ENCODE measurements around the gene NPAS4. TPM values are rescaled to one million over a fixed set of nuclear protein-coding genes. Genes with fewer than 3 reads are reported as not detected.

Gene NPAS4
- total RNA-seq, 1 experiment from 2014 or later = 0.79 TPM

- ChIA-PET POLR2A (interaction anchor here (0.7 to 2.8 kb wide), 2 partner anchors 10 to 12 kb away, joined by 7 to 8 read pairs; partner anchors contain the start of gene DPP3), CTCF (interaction anchor here (1.4 to 2.9 kb wide), 6 partner anchors 9 to 81 kb away, joined by 3 to 13 read pairs (median 10); partner anchors contain the start of genes DPP3 and MRPL11)
- no peak for TF ChIP-seq ZNF425 (CRISPR knock-in tag; conservative IDR thresholded peaks at IDR 0.05)
- no peak for TF ChIP-seq PREB (CRISPR knock-in tag; IDR thresholded peaks at IDR 0.05; ENCODE audit: borderline replicate concordance)
- TF ChIP-seq ZNF423 (CRISPR knock-in tag; IDR thresholded peaks at IDR 0.05) = no peak
- TF ChIP-seq FOXJ3 (CRISPR knock-in tag; IDR thresholded peaks at IDR 0.05; ENCODE audit: borderline replicate concordance) = no peak
- no peak for TF ChIP-seq FOXP1 (CRISPR knock-in tag; IDR thresholded peaks at IDR 0.05; ENCODE audit: borderline replicate concordance)
- TF ChIP-seq JUN (CRISPR knock-in tag; IDR thresholded peaks at IDR 0.05) = no peak
- TF ChIP-seq ZNF219 (CRISPR knock-in tag; IDR thresholded peaks at IDR 0.05; ENCODE audit: borderline replicate concordance) = no peak
- TF ChIP-seq, protein P1, sequence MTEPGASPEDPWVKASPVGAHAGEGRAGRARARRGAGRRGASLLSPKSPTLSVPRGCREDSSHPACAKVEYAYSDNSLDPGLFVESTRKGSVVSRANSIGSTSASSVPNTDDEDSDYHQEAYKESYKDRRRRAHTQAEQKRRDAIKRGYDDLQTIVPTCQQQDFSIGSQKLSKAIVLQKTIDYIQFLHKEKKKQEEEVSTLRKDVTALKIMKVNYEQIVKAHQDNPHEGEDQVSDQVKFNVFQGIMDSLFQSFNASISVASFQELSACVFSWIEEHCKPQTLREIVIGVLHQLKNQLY (CRISPR knock-in tag; IDR thresholded peaks at IDR 0.05) = no peak
- no peak for TF ChIP-seq ATF1 (CRISPR knock-in tag; IDR thresholded peaks at IDR 0.05)
- no peak for TF ChIP-seq NR2C2 (CRISPR knock-in tag; IDR thresholded peaks at IDR 0.05)
- Mint-ChIP-seq H3K4me3 (peak overlapping the region; percentile 33; the same call in 1 of the 2 replicates), H3K9me3 (no peaks in the 10 kb centered on the region), H3K27ac (peak overlapping the region; percentile 81; the same call in 1 of the 2 replicates), H3K36me3 (peaks cover 2% of the 10 kb centered on the region; the same call in 1 of the 2 replicates), H3K4me1 (peaks cover 38% of the 10 kb centered on the region), H3K27me3 (ENCODE audit: low read depth) (no peaks in the 10 kb centered on the region; the same call in 1 of the 2 replicates)
- ATAC-seq = no peak
- DNase-seq (ENCODE audit: low spot score) = no peak
Measured at GRCh38 chr11:66470015-66470414, 49.2 kb downstream of the NPAS4 start.

GRCh38 chr11:66471142-66471541 lies 50.3 kb downstream of the NPAS4 start:
- Mint-ChIP-seq H3K36me3 (peaks cover 2% of the 10 kb centered on the region; the same call in 1 of the 2 replicates), H3K4me3 (no peak overlapping the region), H3K9me3 (no peaks in the 10 kb centered on the region), H3K4me1 (peaks cover 27% of the 10 kb centered on the region), H3K27ac (no peak overlapping the region), H3K27me3 (ENCODE audit: low read depth) (no peaks in the 10 kb centered on the region; the same call in 1 of the 2 replicates)
- ATAC-seq (no peak), DNase-seq (ENCODE audit: low spot score) (no peak)
- POLR2A ChIA-PET = interaction anchor here (2.8 kb wide), 1 partner anchor 9 kb away, joined by 8 read pairs; the partner anchor contains the start of gene DPP3
- CTCF ChIA-PET = interaction anchor here (1.4 to 2.9 kb wide), 3 partner anchors 9 to 32 kb away, joined by 3 to 13 read pairs (median 6); partner anchors contain the start of genes DPP3 and MRPL11
- TF ChIP-seq, protein P2, sequence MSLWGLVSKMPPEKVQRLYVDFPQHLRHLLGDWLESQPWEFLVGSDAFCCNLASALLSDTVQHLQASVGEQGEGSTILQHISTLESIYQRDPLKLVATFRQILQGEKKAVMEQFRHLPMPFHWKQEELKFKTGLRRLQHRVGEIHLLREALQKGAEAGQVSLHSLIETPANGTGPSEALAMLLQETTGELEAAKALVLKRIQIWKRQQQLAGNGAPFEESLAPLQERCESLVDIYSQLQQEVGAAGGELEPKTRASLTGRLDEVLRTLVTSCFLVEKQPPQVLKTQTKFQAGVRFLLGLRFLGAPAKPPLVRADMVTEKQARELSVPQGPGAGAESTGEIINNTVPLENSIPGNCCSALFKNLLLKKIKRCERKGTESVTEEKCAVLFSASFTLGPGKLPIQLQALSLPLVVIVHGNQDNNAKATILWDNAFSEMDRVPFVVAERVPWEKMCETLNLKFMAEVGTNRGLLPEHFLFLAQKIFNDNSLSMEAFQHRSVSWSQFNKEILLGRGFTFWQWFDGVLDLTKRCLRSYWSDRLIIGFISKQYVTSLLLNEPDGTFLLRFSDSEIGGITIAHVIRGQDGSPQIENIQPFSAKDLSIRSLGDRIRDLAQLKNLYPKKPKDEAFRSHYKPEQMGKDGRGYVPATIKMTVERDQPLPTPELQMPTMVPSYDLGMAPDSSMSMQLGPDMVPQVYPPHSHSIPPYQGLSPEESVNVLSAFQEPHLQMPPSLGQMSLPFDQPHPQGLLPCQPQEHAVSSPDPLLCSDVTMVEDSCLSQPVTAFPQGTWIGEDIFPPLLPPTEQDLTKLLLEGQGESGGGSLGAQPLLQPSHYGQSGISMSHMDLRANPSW (CRISPR knock-in tag; conservative IDR thresholded peaks at IDR 0.05; ENCODE audit: low read depth) = no peak
- TF ChIP-seq, protein P3, sequence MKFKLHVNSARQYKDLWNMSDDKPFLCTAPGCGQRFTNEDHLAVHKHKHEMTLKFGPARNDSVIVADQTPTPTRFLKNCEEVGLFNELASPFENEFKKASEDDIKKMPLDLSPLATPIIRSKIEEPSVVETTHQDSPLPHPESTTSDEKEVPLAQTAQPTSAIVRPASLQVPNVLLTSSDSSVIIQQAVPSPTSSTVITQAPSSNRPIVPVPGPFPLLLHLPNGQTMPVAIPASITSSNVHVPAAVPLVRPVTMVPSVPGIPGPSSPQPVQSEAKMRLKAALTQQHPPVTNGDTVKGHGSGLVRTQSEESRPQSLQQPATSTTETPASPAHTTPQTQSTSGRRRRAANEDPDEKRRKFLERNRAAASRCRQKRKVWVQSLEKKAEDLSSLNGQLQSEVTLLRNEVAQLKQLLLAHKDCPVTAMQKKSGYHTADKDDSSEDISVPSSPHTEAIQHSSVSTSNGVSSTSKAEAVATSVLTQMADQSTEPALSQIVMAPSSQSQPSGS (CRISPR knock-in tag; IDR thresholded peaks at IDR 0.05; ENCODE audit: borderline replicate concordance, low read depth) = no peak
- TF ChIP-seq, protein P4, sequence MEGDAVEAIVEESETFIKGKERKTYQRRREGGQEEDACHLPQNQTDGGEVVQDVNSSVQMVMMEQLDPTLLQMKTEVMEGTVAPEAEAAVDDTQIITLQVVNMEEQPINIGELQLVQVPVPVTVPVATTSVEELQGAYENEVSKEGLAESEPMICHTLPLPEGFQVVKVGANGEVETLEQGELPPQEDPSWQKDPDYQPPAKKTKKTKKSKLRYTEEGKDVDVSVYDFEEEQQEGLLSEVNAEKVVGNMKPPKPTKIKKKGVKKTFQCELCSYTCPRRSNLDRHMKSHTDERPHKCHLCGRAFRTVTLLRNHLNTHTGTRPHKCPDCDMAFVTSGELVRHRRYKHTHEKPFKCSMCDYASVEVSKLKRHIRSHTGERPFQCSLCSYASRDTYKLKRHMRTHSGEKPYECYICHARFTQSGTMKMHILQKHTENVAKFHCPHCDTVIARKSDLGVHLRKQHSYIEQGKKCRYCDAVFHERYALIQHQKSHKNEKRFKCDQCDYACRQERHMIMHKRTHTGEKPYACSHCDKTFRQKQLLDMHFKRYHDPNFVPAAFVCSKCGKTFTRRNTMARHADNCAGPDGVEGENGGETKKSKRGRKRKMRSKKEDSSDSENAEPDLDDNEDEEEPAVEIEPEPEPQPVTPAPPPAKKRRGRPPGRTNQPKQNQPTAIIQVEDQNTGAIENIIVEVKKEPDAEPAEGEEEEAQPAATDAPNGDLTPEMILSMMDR (IDR thresholded peaks at IDR 0.05) = no peak
- TF ChIP-seq GABPB1 (CRISPR knock-in tag; IDR thresholded peaks at IDR 0.05) (no peak), CREM (CRISPR knock-in tag; IDR thresholded peaks at IDR 0.05) (no peak), ETV6 (CRISPR knock-in tag; IDR thresholded peaks at IDR 0.05) (no peak), NFYB (CRISPR knock-in tag; conservative IDR thresholded peaks at IDR 0.05; ENCODE audit: low read depth) (no peak), TEAD1 (CRISPR knock-in tag; IDR thresholded peaks at IDR 0.05) (no peak)
- TF ChIP-seq, protein P5, sequence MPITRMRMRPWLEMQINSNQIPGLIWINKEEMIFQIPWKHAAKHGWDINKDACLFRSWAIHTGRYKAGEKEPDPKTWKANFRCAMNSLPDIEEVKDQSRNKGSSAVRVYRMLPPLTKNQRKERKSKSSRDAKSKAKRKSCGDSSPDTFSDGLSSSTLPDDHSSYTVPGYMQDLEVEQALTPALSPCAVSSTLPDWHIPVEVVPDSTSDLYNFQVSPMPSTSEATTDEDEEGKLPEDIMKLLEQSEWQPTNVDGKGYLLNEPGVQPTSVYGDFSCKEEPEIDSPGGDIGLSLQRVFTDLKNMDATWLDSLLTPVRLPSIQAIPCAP (CRISPR knock-in tag; IDR thresholded peaks at IDR 0.05) = no peak
- TF ChIP-seq, protein P6, sequence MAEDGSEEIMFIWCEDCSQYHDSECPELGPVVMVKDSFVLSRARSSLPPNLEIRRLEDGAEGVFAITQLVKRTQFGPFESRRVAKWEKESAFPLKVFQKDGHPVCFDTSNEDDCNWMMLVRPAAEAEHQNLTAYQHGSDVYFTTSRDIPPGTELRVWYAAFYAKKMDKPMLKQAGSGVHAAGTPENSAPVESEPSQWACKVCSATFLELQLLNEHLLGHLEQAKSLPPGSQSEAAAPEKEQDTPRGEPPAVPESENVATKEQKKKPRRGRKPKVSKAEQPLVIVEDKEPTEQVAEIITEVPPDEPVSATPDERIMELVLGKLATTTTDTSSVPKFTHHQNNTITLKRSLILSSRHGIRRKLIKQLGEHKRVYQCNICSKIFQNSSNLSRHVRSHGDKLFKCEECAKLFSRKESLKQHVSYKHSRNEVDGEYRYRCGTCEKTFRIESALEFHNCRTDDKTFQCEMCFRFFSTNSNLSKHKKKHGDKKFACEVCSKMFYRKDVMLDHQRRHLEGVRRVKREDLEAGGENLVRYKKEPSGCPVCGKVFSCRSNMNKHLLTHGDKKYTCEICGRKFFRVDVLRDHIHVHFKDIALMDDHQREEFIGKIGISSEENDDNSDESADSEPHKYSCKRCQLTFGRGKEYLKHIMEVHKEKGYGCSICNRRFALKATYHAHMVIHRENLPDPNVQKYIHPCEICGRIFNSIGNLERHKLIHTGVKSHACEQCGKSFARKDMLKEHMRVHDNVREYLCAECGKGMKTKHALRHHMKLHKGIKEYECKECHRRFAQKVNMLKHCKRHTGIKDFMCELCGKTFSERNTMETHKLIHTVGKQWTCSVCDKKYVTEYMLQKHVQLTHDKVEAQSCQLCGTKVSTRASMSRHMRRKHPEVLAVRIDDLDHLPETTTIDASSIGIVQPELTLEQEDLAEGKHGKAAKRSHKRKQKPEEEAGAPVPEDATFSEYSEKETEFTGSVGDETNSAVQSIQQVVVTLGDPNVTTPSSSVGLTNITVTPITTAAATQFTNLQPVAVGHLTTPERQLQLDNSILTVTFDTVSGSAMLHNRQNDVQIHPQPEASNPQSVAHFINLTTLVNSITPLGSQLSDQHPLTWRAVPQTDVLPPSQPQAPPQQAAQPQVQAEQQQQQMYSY (CRISPR knock-in tag; IDR thresholded peaks at IDR 0.05) = no peak
